ENCODE measurements around the gene CCT6B. TPM values are rescaled to one million over a fixed set of nuclear protein-coding genes. Genes with fewer than 3 reads are reported as not detected.
"Not testable (repeated sequence)": the region's sequence is repeated elsewhere in the genome, so short reads cannot be mapped to it uniquely, and the experiment has no call there.

CCT6B gene
- total RNA-seq, 1 experiment from 2014 or later: 3.7 TPM

GRCh38 chr17:34958438-34958837 is 2.8 kb downstream of the CCT6B start:
- Histone ChIP-seq H3K27me3 (ENCODE audit: insufficient read depth, low read depth) (no peaks in the 10 kb centered on the region), H3K9me3 (ENCODE audit: insufficient read depth, low read depth) (no peaks in the 10 kb centered on the region), H3K4me3 (no peak overlapping the region), H3K36me3 (ENCODE audit: low read depth) (0 out of 2 replicates have a peak, but pooled peaks cover 9% of the 10 kb centered on the region), H3K4me1 (replicated peaks; ENCODE audit: insufficient read depth) (peaks cover 12% of the 10 kb centered on the region), H3F3A (ENCODE audit: insufficient read depth, low read depth) (no peaks in the 10 kb centered on the region), H2AFZ (no peak overlapping the region), H3K27ac (no peak overlapping the region), H4K20me1 (ENCODE audit: insufficient read depth) (no peaks in the 10 kb centered on the region), H3K79me2 (ENCODE audit: low read depth) (peaks cover 18% of the 10 kb centered on the region), H3K4me2 (no peak overlapping the region), H3K9me2 (ENCODE audit: insufficient read depth) (peaks cover 6% of the 10 kb centered on the region; the same call in 1 of the 2 replicates)
- ChIA-PET POLR2A (ENCODE audit: unreplicated experiment) (no interaction called here), CTCF (no interaction called here)
- DNase-seq: no peak
- intact Hi-C loops (cut with micrococcal nuclease; ENCODE audit: unreplicated experiment): no loop called here
- no peak for TF ChIP-seq EZH2 (IDR thresholded peaks at IDR 0.05; ENCODE audit: low read depth)
- no peak for TF ChIP-seq CTCF (conservative IDR thresholded peaks at IDR 0.05)
- BruUV-seq (replicated peaks): no TSS peak

DNA sequence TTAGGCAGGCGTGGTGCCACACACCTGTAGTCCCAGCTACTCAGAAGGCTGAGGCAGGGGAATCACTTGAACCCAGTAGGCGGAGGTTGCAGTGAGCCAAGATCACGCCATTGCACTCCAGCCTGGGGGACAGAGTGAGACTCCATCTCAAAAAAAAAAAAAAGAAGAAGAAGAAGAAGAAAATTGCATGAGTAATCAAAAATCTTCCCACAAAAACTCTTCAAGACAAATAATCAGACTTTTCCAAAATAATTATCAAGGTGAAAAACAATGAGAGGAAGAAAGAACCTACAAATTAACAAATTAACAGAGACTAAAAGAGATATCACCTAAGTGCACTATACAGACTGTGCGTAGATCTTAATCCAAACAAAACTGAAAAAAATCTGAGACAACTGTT is 10.5 kb downstream of the CCT6B start:
- H3K36me3 ChIP-seq (ENCODE audit: low read depth); intact Hi-C loops (cut with micrococcal nuclease; ENCODE audit: unreplicated experiment); H3K9me3 ChIP-seq (ENCODE audit: insufficient read depth, low read depth); BruUV-seq (replicated peaks); DNase-seq; H3K4me3 ChIP-seq; H3K79me2 ChIP-seq (ENCODE audit: low read depth); POLR2A ChIA-PET (ENCODE audit: unreplicated experiment); H3F3A ChIP-seq (ENCODE audit: insufficient read depth, low read depth); H3K27ac ChIP-seq; H3K9me2 ChIP-seq (ENCODE audit: insufficient read depth); H3K27me3 ChIP-seq (ENCODE audit: insufficient read depth, low read depth); H2AFZ ChIP-seq; CTCF ChIA-PET; H3K4me2 ChIP-seq; H3K4me1 ChIP-seq (replicated peaks; ENCODE audit: insufficient read depth); H4K20me1 ChIP-seq (ENCODE audit: insufficient read depth): not testable (repeated sequence)

- TF ChIP-seq CTCF (conservative IDR thresholded peaks at IDR 0.05): no peak
- no peak for TF ChIP-seq EZH2 (IDR thresholded peaks at IDR 0.05; ENCODE audit: low read depth)
Observed at GRCh38 chr17:34930283-34930682, 31.0 kb downstream of the CCT6B start.

GRCh38 chr17:34926661-34927060 is 34.6 kb downstream of the CCT6B start:
- no peak overlapping the region for H3K27ac ChIP-seq
- no peaks in the 10 kb centered on the region for H4K20me1 ChIP-seq (ENCODE audit: insufficient read depth)
- BruUV-seq (replicated peaks): no TSS peak
- DNase-seq: no peak
- no peak overlapping the region for H3K4me2 ChIP-seq
- H2AFZ ChIP-seq: no peak overlapping the region
- ChIA-PET POLR2A (ENCODE audit: unreplicated experiment) (no interaction called here), CTCF (no interaction called here)
- no peaks in the 10 kb centered on the region for H3K9me2 ChIP-seq (ENCODE audit: insufficient read depth)
- no peaks in the 10 kb centered on the region for H3K4me1 ChIP-seq (replicated peaks; ENCODE audit: insufficient read depth)
- H3K36me3 ChIP-seq (ENCODE audit: low read depth): no peaks in the 10 kb centered on the region
- no peaks in the 10 kb centered on the region for H3K27me3 ChIP-seq (ENCODE audit: insufficient read depth, low read depth)
- no peaks in the 10 kb centered on the region for H3K9me3 ChIP-seq (ENCODE audit: insufficient read depth, low read depth)
- H3K79me2 ChIP-seq (ENCODE audit: low read depth): no peaks in the 10 kb centered on the region
- no peak overlapping the region for H3K4me3 ChIP-seq
- no peaks in the 10 kb centered on the region for H3F3A ChIP-seq (ENCODE audit: insufficient read depth, low read depth)
- TF ChIP-seq CTCF (conservative IDR thresholded peaks at IDR 0.05): no peak
- TF ChIP-seq EZH2 (IDR thresholded peaks at IDR 0.05; ENCODE audit: low read depth): no peak
- intact Hi-C loops (cut with micrococcal nuclease; ENCODE audit: unreplicated experiment): no loop called here

More at GRCh38 chr17:34930283-34930682, 31.0 kb downstream of the CCT6B start:
- intact Hi-C loops (cut with micrococcal nuclease; ENCODE audit: unreplicated experiment): no loop called here
- CTCF ChIA-PET: no interaction called here
- Histone ChIP-seq H2AFZ (no peak overlapping the region), H3K9me3 (ENCODE audit: insufficient read depth, low read depth) (no peaks in the 10 kb centered on the region), H3F3A (ENCODE audit: insufficient read depth, low read depth) (no peaks in the 10 kb centered on the region), H3K27ac (no peak overlapping the region), H3K9me2 (ENCODE audit: insufficient read depth) (no peaks in the 10 kb centered on the region), H3K4me2 (no peak overlapping the region), H3K79me2 (ENCODE audit: low read depth) (no peaks in the 10 kb centered on the region), H3K4me3 (no peak overlapping the region), H3K27me3 (ENCODE audit: insufficient read depth, low read depth) (no peaks in the 10 kb centered on the region), H3K4me1 (replicated peaks; ENCODE audit: insufficient read depth) (no peaks in the 10 kb centered on the region), H3K36me3 (ENCODE audit: low read depth) (no peaks in the 10 kb centered on the region), H4K20me1 (ENCODE audit: insufficient read depth) (no peaks in the 10 kb centered on the region)
- POLR2A ChIA-PET (ENCODE audit: unreplicated experiment): no interaction called here
- no peak for DNase-seq
- BruUV-seq (replicated peaks): no TSS peak
